Measurements from ENCODE around the gene PIK3R5. TPM values are rescaled to one million over a fixed set of nuclear protein-coding genes. Genes with fewer than 3 reads are reported as not detected.
A peak's percentile ranks its signal among the peaks of the same experiment; 100 is the strongest.

The PIK3R5 gene
- total RNA-seq, 1 donor from 2014 or later, result 0.30 TPM

- Mint-ChIP-seq H3K4me1 (ENCODE audit: low read depth, unreplicated experiment) (no peaks in the 10 kb centered on the region), H3K9me3 (ENCODE audit: unreplicated experiment) (peaks cover 16% of the 10 kb centered on the region), H3K27ac (ENCODE audit: unreplicated experiment) (no peak overlapping the region), H3K4me3 (ENCODE audit: unreplicated experiment) (no peak overlapping the region), H3K27me3 (ENCODE audit: low read depth, unreplicated experiment) (peaks cover 41% of the 10 kb centered on the region), H3K36me3 (ENCODE audit: low read depth, unreplicated experiment) (no peaks in the 10 kb centered on the region)
- Histone ChIP-seq H3K4me1 (ENCODE audit: insufficient read depth, low read length) (no peaks in the 10 kb centered on the region), H3K9ac (ENCODE audit: low read length) (no peak overlapping the region), H3K27me3 (ENCODE audit: insufficient read depth, low read length) (peaks cover 25% of the 10 kb centered on the region), H3K9me3 (ENCODE audit: insufficient read depth, low read depth, low read length) (peaks cover 3% of the 10 kb centered on the region), H3K4me2 (ENCODE audit: low read length) (no peak overlapping the region), H3K4me3 (ENCODE audit: insufficient read depth, low read depth, low read length) (no peak overlapping the region), H3K27ac (ENCODE audit: low read depth, low read length) (no peak overlapping the region), H4K20me1 (ENCODE audit: insufficient read depth, low read length) (no peaks in the 10 kb centered on the region), H3K36me3 (ENCODE audit: insufficient read depth, low read length) (no peaks in the 10 kb centered on the region), H2AFZ (ENCODE audit: low read depth, low read length) (no peak overlapping the region), H3K79me2 (ENCODE audit: insufficient read depth, low read length) (no peaks in the 10 kb centered on the region)
- FAIRE-seq, result no peak
- no peak for DNase-seq (ENCODE audit: low read depth)
- TF ChIP-seq EZH2 (IDR thresholded peaks at IDR 0.05; ENCODE audit: insufficient read depth, low read length), result no peak
- no peak for TF ChIP-seq CTCF (IDR thresholded peaks at IDR 0.05; ENCODE audit: insufficient read depth, low read depth, low read length)
These were observed 1.4 kb upstream of the PIK3R5 start for GRCh38 chr17:8966926-8967325.

DNA sequence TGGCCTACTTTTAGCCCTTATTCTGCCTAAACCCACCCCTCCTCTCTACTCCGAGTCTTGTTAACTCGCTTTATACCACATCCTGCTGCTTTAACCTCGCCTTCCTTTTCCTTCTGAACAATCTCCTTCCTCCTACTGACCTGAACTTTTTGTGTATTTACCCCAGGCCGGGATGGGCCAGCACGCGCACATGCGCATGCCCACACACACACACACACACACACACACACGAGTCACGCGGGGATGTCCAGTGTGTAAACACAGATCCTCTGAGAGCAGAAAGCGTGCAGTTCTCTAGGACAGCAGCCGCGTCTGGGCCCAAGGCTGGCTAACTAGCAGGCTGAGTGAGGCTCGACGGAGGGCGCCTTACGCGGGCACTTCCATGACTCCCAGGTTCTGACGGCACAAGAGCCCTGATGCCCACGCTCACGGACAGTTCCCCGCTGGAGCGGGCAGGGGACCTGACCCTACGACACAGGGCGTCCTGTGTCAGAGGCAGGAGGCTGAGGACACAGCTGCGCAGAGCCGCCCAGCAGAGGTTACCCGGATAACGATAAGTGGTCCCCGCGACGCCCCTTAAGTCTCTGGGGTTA, 610 bp downstream of the PIK3R5 start:
- Mint-ChIP-seq H3K4me3 (ENCODE audit: unreplicated experiment) (no peak overlapping the region), H3K36me3 (ENCODE audit: low read depth, unreplicated experiment) (no peaks in the 10 kb centered on the region), H3K27ac (ENCODE audit: unreplicated experiment) (no peak overlapping the region), H3K27me3 (ENCODE audit: low read depth, unreplicated experiment) (peaks cover 56% of the 10 kb centered on the region), H3K9me3 (ENCODE audit: unreplicated experiment) (peaks cover 18% of the 10 kb centered on the region), H3K4me1 (ENCODE audit: low read depth, unreplicated experiment) (no peaks in the 10 kb centered on the region)
- Histone ChIP-seq H3K4me1 (ENCODE audit: insufficient read depth, low read length) (no peaks in the 10 kb centered on the region), H3K27me3 (ENCODE audit: insufficient read depth, low read length) (peaks cover 25% of the 10 kb centered on the region), H3K4me2 (ENCODE audit: low read length) (no peak overlapping the region), H2AFZ (ENCODE audit: low read depth, low read length) (peak overlapping the region; percentile 34), H4K20me1 (ENCODE audit: insufficient read depth, low read length) (no peaks in the 10 kb centered on the region), H3K9ac (ENCODE audit: low read length) (no peak overlapping the region), H3K79me2 (ENCODE audit: insufficient read depth, low read length) (no peaks in the 10 kb centered on the region), H3K9me3 (ENCODE audit: insufficient read depth, low read depth, low read length) (peaks cover 3% of the 10 kb centered on the region), H3K36me3 (ENCODE audit: insufficient read depth, low read length) (no peaks in the 10 kb centered on the region), H3K27ac (ENCODE audit: low read depth, low read length) (no peak overlapping the region), H3K4me3 (ENCODE audit: insufficient read depth, low read depth, low read length) (no peak overlapping the region)
- TF ChIP-seq EZH2 (IDR thresholded peaks at IDR 0.05; ENCODE audit: insufficient read depth, low read length) (no peak), CTCF (IDR thresholded peaks at IDR 0.05; ENCODE audit: insufficient read depth, low read depth, low read length) (no peak)
- DNase-seq (ENCODE audit: low read depth) (no peak), FAIRE-seq (no peak)

- no peaks in the 10 kb centered on the region for H4K20me1 ChIP-seq (ENCODE audit: insufficient read depth, low read length)
- DNase-seq (ENCODE audit: low read depth) (no peak), FAIRE-seq (no peak)
- H3K36me3 Mint-ChIP-seq (ENCODE audit: low read depth, unreplicated experiment), result no peaks in the 10 kb centered on the region
- H3K4me1 ChIP-seq (ENCODE audit: insufficient read depth, low read length), result no peaks in the 10 kb centered on the region
- H3K4me2 ChIP-seq (ENCODE audit: low read length), result no peak overlapping the region
- no peak overlapping the region for H3K27ac ChIP-seq (ENCODE audit: low read depth, low read length)
- no peak overlapping the region for H3K9ac ChIP-seq (ENCODE audit: low read length)
- no peaks in the 10 kb centered on the region for H3K4me1 Mint-ChIP-seq (ENCODE audit: low read depth, unreplicated experiment)
- peaks cover 3% of the 10 kb centered on the region for H3K9me3 ChIP-seq (ENCODE audit: insufficient read depth, low read depth, low read length)
- no peak overlapping the region for H3K4me3 ChIP-seq (ENCODE audit: insufficient read depth, low read depth, low read length)
- H3K79me2 ChIP-seq (ENCODE audit: insufficient read depth, low read length), result no peaks in the 10 kb centered on the region
- H3K4me3 Mint-ChIP-seq (ENCODE audit: unreplicated experiment), result no peak overlapping the region
- H3K27ac Mint-ChIP-seq (ENCODE audit: unreplicated experiment), result no peak overlapping the region
- peaks cover 65% of the 10 kb centered on the region for H3K27me3 Mint-ChIP-seq (ENCODE audit: low read depth, unreplicated experiment)
- peaks cover 18% of the 10 kb centered on the region for H3K9me3 Mint-ChIP-seq (ENCODE audit: unreplicated experiment)
- no peak overlapping the region for H2AFZ ChIP-seq (ENCODE audit: low read depth, low read length)
- peaks cover 25% of the 10 kb centered on the region for H3K27me3 ChIP-seq (ENCODE audit: insufficient read depth, low read length)
- TF ChIP-seq CTCF (IDR thresholded peaks at IDR 0.05; ENCODE audit: insufficient read depth, low read depth, low read length), result no peak
- no peak for TF ChIP-seq EZH2 (IDR thresholded peaks at IDR 0.05; ENCODE audit: insufficient read depth, low read length)
- H3K36me3 ChIP-seq (ENCODE audit: insufficient read depth, low read length), result no peaks in the 10 kb centered on the region
These were observed 1.8 kb downstream of the PIK3R5 start for GRCh38 chr17:8963647-8964258.

Measured in astrocyte (in vitro differentiated cells and primary cell).